SU-DHL-6 (cell line): ENCODE measurements around the gene LOXL4.
A peak's percentile ranks its signal among the peaks of the same experiment; 100 is the strongest.

Source experiments
- H2AFZ ChIP-seq: fragments of 200-600 bp; sonication (generic); 2 replicates; pipeline ENCODE4 v1.6.1; 2014; ENCODE audit warnings: low read depth, mild to moderate bottlenecking, moderate library complexity, mixed read lengths, antibody characterized with exemption, low read length; ENCODE audit not compliant: severe bottlenecking
- H3F3A ChIP-seq: fragments of 200-600 bp; shearing (Covaris generic); 2 replicates; pipeline ENCODE4 v1.6.0; 2016; ENCODE audit warnings: antibody characterized with exemption, mild to moderate bottlenecking; ENCODE audit not compliant: insufficient read depth
- H3K27ac ChIP-seq: fragments of 200-600 bp; sonication (generic); 2 replicates; pipeline ENCODE4 v1.5.1; 2016; ENCODE audit warnings: low read depth, mild to moderate bottlenecking, low read length, moderate library complexity, mixed read lengths
- H3K27me3 ChIP-seq: fragments of 200-600 bp; sonication (generic), shearing (Covaris generic); 2 replicates; pipeline ENCODE4 v1.6.0; 2014; ENCODE audit warnings: mild to moderate bottlenecking, low read length
- H3K36me3 ChIP-seq: fragments of 200-600 bp; sonication (generic); 2 replicates; pipeline ENCODE4 v1.6.1; 2014; ENCODE audit warnings: mild to moderate bottlenecking, low read length, mixed read lengths
- H3K4me2 ChIP-seq: fragments of 300-600, 200-600 bp; shearing (Covaris generic), sonication (generic); 2 replicates; pipeline ENCODE4 v1.6.0; 2014; ENCODE audit warnings: low read length, low read depth, mild to moderate bottlenecking; ENCODE audit not compliant: poor library complexity, severe bottlenecking
- H3K4me3 ChIP-seq: fragments of 200-600 bp; sonication (generic); 2 replicates; pipeline ENCODE4 v1.5.1; 2014; ENCODE audit warnings: antibody characterized with exemption, low read length, mild to moderate bottlenecking, mixed read lengths; ENCODE audit not compliant: insufficient read depth, poor library complexity, severe bottlenecking
- H3K79me2 ChIP-seq: fragments of 200-600 bp; sonication (generic); 2 replicates; pipeline ENCODE4 v1.6.1; 2014; ENCODE audit warnings: mild to moderate bottlenecking, low read length, moderate library complexity; ENCODE audit not compliant: insufficient read depth
- H3K9ac ChIP-seq: fragments of 200-600 bp; sonication (generic); 2 replicates; pipeline ENCODE4 v1.7.0; 2014; ENCODE audit warnings: mild to moderate bottlenecking, low read length
- H3K9me2 ChIP-seq: fragments of 200-600 bp; sonication (generic); replicated peaks from 2 replicates; pipeline ENCODE4 v1.6.1; 2014; ENCODE audit warnings: low read length; ENCODE audit not compliant: insufficient read depth
- H3K9me3 ChIP-seq: fragments of 200-600 bp; sonication (generic); 2 replicates; pipeline ENCODE4 v1.6.1; 2014; ENCODE audit warnings: low read length, mixed read lengths; ENCODE audit not compliant: insufficient read depth
- H4K20me1 ChIP-seq: fragments of 200-600 bp; sonication (generic); 2 replicates; pipeline ENCODE4 v1.6.1; 2014; ENCODE audit warnings: low read depth, mild to moderate bottlenecking, antibody characterized with exemption, low read length, moderate library complexity, mixed read lengths
- CTCF ChIP-seq: fragments of 200-600 bp; sonication (generic); IDR thresholded peaks from one replicate; pipeline ENCODE4 v1.5.1; 2017; ENCODE audit warnings: antibody characterized with exemption, mild to moderate bottlenecking, low read length, moderate library complexity; ENCODE audit not compliant: insufficient read depth, poor library complexity, severe bottlenecking
- EZH2phosphoT487 ChIP-seq: fragments of 200-600 bp; sonication (generic), shearing (Covaris generic); conservative IDR thresholded peaks from 2 replicates; pipeline ENCODE4 v1.6.1; 2018; ENCODE audit warnings: mild to moderate bottlenecking, antibody characterized with exemption, low read length, moderate library complexity, mixed read lengths

The LOXL4 gene

GRCh38 chr10:98267894-98268693 is at the start of gene LOXL4:
TSS of gene LOXL4 (minus strand) at chr10:98268194. CDS start at chr10:98263019, 5,175 bp downstream.
- no peak within 1 kb of the TSS for H3K4me3 ChIP-seq
- no peaks in the 10 kb centered on the region for H3K9me2 ChIP-seq
- no peaks in the 10 kb centered on the region for H3K27me3 ChIP-seq
- peak within 1 kb of the TSS; percentile 25 for H3K4me2 ChIP-seq
- no peaks in the 10 kb centered on the region for H3K9me3 ChIP-seq
- TF ChIP-seq EZH2phosphoT487 (no peak), CTCF (no peak)
- no peaks in the 10 kb centered on the region for H3K79me2 ChIP-seq
- H3K9ac ChIP-seq: no peak within 1 kb of the TSS
- H3K27ac ChIP-seq: no peak within 1 kb of the TSS
- no peak within 1 kb of the TSS for H2AFZ ChIP-seq
- no peaks in the 10 kb centered on the region for H3K36me3 ChIP-seq
- no peaks in the 10 kb centered on the region for H4K20me1 ChIP-seq
- H3F3A ChIP-seq: no peaks in the 10 kb centered on the region

- TF ChIP-seq CTCF: no peak
- TF ChIP-seq EZH2phosphoT487: no peak
- H3K27me3 ChIP-seq: no peaks in the 10 kb centered on the region
- H3K4me2 ChIP-seq: no peak overlapping the region
- H3K36me3 ChIP-seq: no peaks in the 10 kb centered on the region
- no peak overlapping the region for H3K9ac ChIP-seq
- no peak overlapping the region for H2AFZ ChIP-seq
- no peaks in the 10 kb centered on the region for H3K9me2 ChIP-seq
- no peak overlapping the region for H3K4me3 ChIP-seq
- no peaks in the 10 kb centered on the region for H4K20me1 ChIP-seq
- no peaks in the 10 kb centered on the region for H3K9me3 ChIP-seq
- no peaks in the 10 kb centered on the region for H3F3A ChIP-seq
- H3K79me2 ChIP-seq: no peaks in the 10 kb centered on the region
- no peak overlapping the region for H3K27ac ChIP-seq
Observed at GRCh38 chr10:98316661-98317060, 48.7 kb upstream of the LOXL4 start.

- no peaks in the 10 kb centered on the region for H3K9me3 ChIP-seq
- no peaks in the 10 kb centered on the region for H3F3A ChIP-seq
- TF ChIP-seq CTCF (no peak), EZH2phosphoT487 (no peak)
- no peaks in the 10 kb centered on the region for H4K20me1 ChIP-seq
- no peak overlapping the region for H3K4me3 ChIP-seq
- no peaks in the 10 kb centered on the region for H3K27me3 ChIP-seq
- H3K4me2 ChIP-seq: no peak overlapping the region
- no peaks in the 10 kb centered on the region for H3K79me2 ChIP-seq
- no peak overlapping the region for H2AFZ ChIP-seq
- H3K27ac ChIP-seq: no peak overlapping the region
- no peaks in the 10 kb centered on the region for H3K36me3 ChIP-seq
- H3K9ac ChIP-seq: no peak overlapping the region
- H3K9me2 ChIP-seq: no peaks in the 10 kb centered on the region
Observed at GRCh38 chr10:98316170-98316569, 48.2 kb upstream of the LOXL4 start.
